IPS DF 6.9 (cell line): ENCODE data around the gene USP3.
A peak's percentile ranks its signal among the peaks of the same experiment; 100 is the strongest.

Experiments
- DNase-seq: peaks from one replicate; pipeline ENCODE4 v3.0.0-alpha.2; 2013; ENCODE audit warnings: low read depth, low spot score
- H3K27ac ChIP-seq: one replicate; pipeline ENCODE4 v1.5.1; 2013; ENCODE audit warnings: low read length, control low read depth
- H3K27me3 ChIP-seq: 2 replicates; pipeline ENCODE4 v1.6.1; 2013; ENCODE audit warnings: mild to moderate bottlenecking, low read length; ENCODE audit not compliant: control insufficient read depth, insufficient read depth
- H3K36me3 ChIP-seq: 2 replicates; pipeline ENCODE4 v1.6.1; 2013; ENCODE audit warnings: low read length; ENCODE audit not compliant: control insufficient read depth, insufficient read depth
- H3K4me1 ChIP-seq: 2 replicates; pipeline ENCODE4 v1.6.1; 2013; ENCODE audit warnings: low read length; ENCODE audit not compliant: control insufficient read depth, insufficient read depth
- H3K4me3 ChIP-seq: 2 replicates; pipeline ENCODE4 v1.5.1; 2013; ENCODE audit warnings: mild to moderate bottlenecking, low read length
- H3K9me3 ChIP-seq: 2 replicates; pipeline ENCODE4 v1.6.1; 2013; ENCODE audit warnings: low read length, inconsistent platforms; ENCODE audit not compliant: control insufficient read depth, insufficient read depth
- WGBS: extraction: QIAGEN DNeasy Blood & Tissue Kit; methylation state at CpG from one replicate; pipeline ENCODE4 v1.1.7; 2013; ENCODE audit warnings: mixed read lengths, missing lambda C conversion rate; ENCODE audit not compliant: insufficient read length, insufficient coverage; 5-methylcytosine and 5-hydroxymethylcytosine counted together

USP3 gene

DNA sequence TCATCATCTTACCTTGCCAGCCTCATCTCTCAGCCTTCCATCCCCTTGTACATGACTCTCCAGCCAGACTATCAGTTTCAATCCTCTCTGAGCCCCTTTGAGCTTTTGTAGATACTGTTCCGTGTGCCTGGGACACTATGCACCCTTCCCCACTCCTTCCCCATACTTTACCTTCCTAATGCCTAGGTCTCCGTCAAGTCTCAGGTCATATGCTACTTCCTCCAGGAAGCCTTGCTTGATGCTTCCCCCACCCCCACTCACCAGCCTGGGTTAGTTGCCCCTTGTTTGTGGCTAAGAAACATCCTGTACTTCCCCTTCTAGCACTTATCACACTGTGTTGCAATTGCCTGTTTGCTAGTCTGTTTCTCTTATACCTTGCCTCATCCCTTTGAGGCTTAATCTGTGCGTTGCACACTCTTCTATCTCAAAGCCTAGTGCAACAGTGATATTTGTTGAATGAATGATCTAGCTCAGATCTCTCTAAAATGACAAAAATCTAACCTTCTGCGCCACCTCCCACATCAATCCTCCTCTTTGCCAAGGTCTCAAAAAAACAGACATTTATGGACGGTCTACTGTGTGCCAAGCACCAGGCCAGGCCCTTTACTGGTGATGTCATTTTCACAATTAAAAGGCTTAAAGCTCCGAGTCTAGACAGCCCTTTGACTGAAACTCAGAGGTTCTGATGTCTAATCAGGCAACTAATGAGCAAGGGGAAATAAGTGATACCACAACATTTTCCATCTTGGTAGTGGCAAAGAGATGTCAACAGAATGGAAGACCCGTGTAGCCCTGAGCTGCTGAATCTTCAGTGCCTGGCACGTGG, 6.5 kb upstream of the USP3 start:
- no CpG with 5 or more reads among the region's 8 CpGs for WGBS
- Histone ChIP-seq H3K27ac (no peak overlapping the region), H3K27me3 (peaks cover 35% of the 10 kb centered on the region), H3K4me3 (no peak overlapping the region), H3K9me3 (no peaks in the 10 kb centered on the region), H3K36me3 (no peaks in the 10 kb centered on the region), H3K4me1 (no peaks in the 10 kb centered on the region)
- no peak for DNase-seq

- no peaks in the 10 kb centered on the region for H3K36me3 ChIP-seq
- peaks cover 40% of the 10 kb centered on the region for H3K27me3 ChIP-seq
- no peaks in the 10 kb centered on the region for H3K9me3 ChIP-seq
- WGBS = no CpG with 5 or more reads among the region's 6 CpGs
- DNase-seq = no peak
- no peak overlapping the region for H3K4me3 ChIP-seq
- H3K27ac ChIP-seq = no peak overlapping the region
- no peaks in the 10 kb centered on the region for H3K4me1 ChIP-seq
Measured at GRCh38 chr15:63499175-63499549, 5.2 kb upstream of the USP3 start.

GRCh38 chr15:63499611-63500010, 4.8 kb upstream of the USP3 start:
- Histone ChIP-seq H3K4me1 (no peaks in the 10 kb centered on the region), H3K4me3 (no peak overlapping the region), H3K9me3 (no peaks in the 10 kb centered on the region), H3K27me3 (peaks cover 40% of the 10 kb centered on the region), H3K36me3 (no peaks in the 10 kb centered on the region), H3K27ac (no peak overlapping the region)
- no CpG with 5 or more reads among the region's 4 CpGs for WGBS
- no peak for DNase-seq

- no CpG with 5 or more reads among the region's 8 CpGs for WGBS
- Histone ChIP-seq H3K9me3 (no peaks in the 10 kb centered on the region), H3K4me3 (no peak overlapping the region), H3K27me3 (peaks cover 43% of the 10 kb centered on the region), H3K27ac (no peak overlapping the region), H3K36me3 (no peaks in the 10 kb centered on the region), H3K4me1 (no peaks in the 10 kb centered on the region)
- no peak for DNase-seq
Measured at GRCh38 chr15:63500265-63501250, 3.8 kb upstream of the USP3 start.

- Histone ChIP-seq H3K27ac (no peak overlapping the region), H3K4me3 (no peak overlapping the region), H3K9me3 (no peaks in the 10 kb centered on the region), H3K27me3 (peaks cover 52% of the 10 kb centered on the region), H3K4me1 (no peaks in the 10 kb centered on the region), H3K36me3 (no peaks in the 10 kb centered on the region)
- no peak for DNase-seq
- no CpG with 5 or more reads among the region's 21 CpGs for WGBS
Measured at GRCh38 chr15:63501256-63502089, 2.9 kb upstream of the USP3 start.

DNA sequence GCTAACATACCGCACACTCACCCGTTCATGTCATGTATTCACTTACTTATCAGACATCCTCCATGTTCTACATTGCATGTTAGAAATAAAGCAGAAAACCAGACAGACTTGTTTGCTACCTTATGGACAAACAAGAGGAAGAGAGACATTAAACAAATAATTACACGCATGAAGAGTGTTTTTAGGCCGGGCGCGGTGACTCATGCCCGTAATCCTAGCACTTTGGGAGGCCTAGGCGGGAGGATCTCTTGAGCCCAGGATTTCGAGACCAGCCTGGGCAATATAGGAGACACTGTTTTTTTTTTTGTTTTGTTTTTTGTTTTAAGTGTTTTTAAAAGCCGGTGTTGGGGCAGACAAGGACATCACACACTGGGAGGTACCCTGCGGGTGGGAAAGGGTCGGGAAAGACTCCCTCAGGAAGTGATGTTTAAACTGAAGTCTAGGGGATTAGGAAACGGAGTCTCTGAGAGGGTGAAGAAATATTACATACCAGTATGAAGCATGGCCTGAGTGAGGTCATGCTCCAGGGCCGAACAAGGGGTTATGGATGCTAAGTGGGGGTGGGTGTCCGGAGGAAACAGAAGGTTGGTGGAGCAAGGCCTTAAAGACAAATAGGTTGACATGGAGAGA, 2.1 kb upstream of the USP3 start:
- Histone ChIP-seq H3K4me1 (no peaks in the 10 kb centered on the region), H3K36me3 (no peaks in the 10 kb centered on the region), H3K9me3 (no peaks in the 10 kb centered on the region), H3K4me3 (no peak overlapping the region), H3K27me3 (peaks cover 58% of the 10 kb centered on the region), H3K27ac (no peak overlapping the region)
- no peak for DNase-seq
- no CpG with 5 or more reads among the region's 15 CpGs for WGBS

- H3K27ac ChIP-seq = no peak overlapping the region
- H3K27me3 ChIP-seq = peaks cover 57% of the 10 kb centered on the region
- no peaks in the 10 kb centered on the region for H3K9me3 ChIP-seq
- no peak for DNase-seq
- no peaks in the 10 kb centered on the region for H3K36me3 ChIP-seq
- no CpG with 5 or more reads among the region's 34 CpGs for WGBS
- H3K4me3 ChIP-seq = peak overlapping the region; percentile 2; the same call in 1 of the 2 replicates
- H3K4me1 ChIP-seq = no peaks in the 10 kb centered on the region
Measured at GRCh38 chr15:63502843-63503738, 1.3 kb upstream of the USP3 start.

GRCh38 chr15:63503739-63504246, 600 bp upstream of the USP3 start:
- H3K27me3 ChIP-seq = peaks cover 55% of the 10 kb centered on the region

More at GRCh38 chr15:63503739-63504246, 600 bp upstream of the USP3 start:
- WGBS = no CpG with 5 or more reads among the region's 28 CpGs
- no peaks in the 10 kb centered on the region for H3K9me3 ChIP-seq
- no peak for DNase-seq
- H3K36me3 ChIP-seq = no peaks in the 10 kb centered on the region
- no peak overlapping the region for H3K27ac ChIP-seq
- peak overlapping the region; percentile 27; the same call in 1 of the 2 replicates for H3K4me3 ChIP-seq
- no peaks in the 10 kb centered on the region for H3K4me1 ChIP-seq
